Measurements from ENCODE around the gene OPN3.

The OPN3 gene

GRCh38 chr1:241615043-241615974 lies 24.9 kb downstream of the OPN3 start:
- no peak for DNase-seq (ENCODE audit: low spot score)

- no peak for DNase-seq (ENCODE audit: low spot score)
Observed at GRCh38 chr1:241614572-241614971, 25.6 kb downstream of the OPN3 start.

GRCh38 chr1:241614144-241614543 lies 26.0 kb downstream of the OPN3 start:
- DNase-seq (ENCODE audit: low spot score) = no peak

- DNase-seq (ENCODE audit: low spot score) = no peak
Observed at GRCh38 chr1:241612533-241613477, 27.4 kb downstream of the OPN3 start.

GRCh38 chr1:241611736-241612135 lies 28.4 kb downstream of the OPN3 start:
- DNase-seq (ENCODE audit: low spot score) = no peak

GRCh38 chr1:241611063-241611462 lies 29.1 kb downstream of the OPN3 start:
- peak; percentile 80 for DNase-seq (ENCODE audit: low spot score)

GRCh38 chr1:241610056-241610815 lies 29.9 kb downstream of the OPN3 start:
- no peak for DNase-seq (ENCODE audit: low spot score)

- DNase-seq (ENCODE audit: low spot score) = no peak
Observed at GRCh38 chr1:241608379-241609033, 31.7 kb downstream of the OPN3 start.

GRCh38 chr1:241607497-241607896 lies 32.7 kb downstream of the OPN3 start:
- no peak for DNase-seq (ENCODE audit: low spot score)

GRCh38 chr1:241606544-241606943 lies 33.6 kb downstream of the OPN3 start:
- no peak for DNase-seq (ENCODE audit: low spot score)

- DNase-seq (ENCODE audit: low spot score) = no peak
Observed at GRCh38 chr1:241605146-241605805, 34.9 kb downstream of the OPN3 start.

- DNase-seq (ENCODE audit: low spot score) = no peak
Observed at GRCh38 chr1:241603731-241604245, 36.4 kb downstream of the OPN3 start.

- no peak for DNase-seq (ENCODE audit: low spot score)
Observed at GRCh38 chr1:241600496-241600901, 39.7 kb downstream of the OPN3 start.

GRCh38 chr1:241598249-241598648 lies 41.9 kb downstream of the OPN3 start:
- no peak for DNase-seq (ENCODE audit: low spot score)

- DNase-seq (ENCODE audit: low spot score) = no peak
Observed at GRCh38 chr1:241596633-241597032, 43.5 kb downstream of the OPN3 start.

GRCh38 chr1:241593186-241593585 lies 47.0 kb downstream of the OPN3 start:
- no peak for DNase-seq (ENCODE audit: low spot score)

- DNase-seq (ENCODE audit: low spot score) = no peak
Observed at GRCh38 chr1:241592273-241592958, 47.8 kb downstream of the OPN3 start.

GRCh38 chr1:241591736-241592135 lies 48.4 kb downstream of the OPN3 start:
- no peak for DNase-seq (ENCODE audit: low spot score)

GRCh38 chr1:241591317-241591716 lies 48.9 kb downstream of the OPN3 start:
- DNase-seq (ENCODE audit: low spot score) = no peak

GRCh38 chr1:241590719-241591118 lies 49.5 kb downstream of the OPN3 start:
- DNase-seq (ENCODE audit: low spot score) = no peak

All from hematopoietic multipotent progenitor cell treated with erythropoietin and hydrocortisone succinate and interleukin-3 and kit ligand, for 17 days (in vitro differentiated cells).